ENCODE data around the gene ZBTB37. TPM values are rescaled to one million over a fixed set of nuclear protein-coding genes. Genes with fewer than 3 reads are reported as not detected.

ZBTB37 gene
- total RNA-seq, result 1 to 10 TPM; 7.7 to 7.9 TPM

GRCh38 chr1:173868266-173869020 lies at the start of gene ZBTB37:
ZBTB37 (plus strand) TSS chr1:173868380; CDS start chr1:173870226, 1,846 bp downstream.
- intact Hi-C loops (cut with DNase I, micrococcal nuclease), result loop anchor here (1.0 to 10.0 kb wide), 13 partner anchors 44 to 1336 kb away; partner anchors contain the start of genes CENPL (in 2 of the 2), DARS2 (in 2 of the 2), KIAA0040 (in 2 of the 2) and KLHL20 (in 2 of the 2)
- ATAC-seq, result peak; percentile 61

GRCh38 chr1:173818459-173818858 lies 49.7 kb upstream of the ZBTB37 start:
- Mint-ChIP-seq H3K4me1 (peaks cover 39% of the 10 kb centered on the region), H3K9me3 (ENCODE audit: low read depth) (no peaks in the 10 kb centered on the region), H3K27me3 (no peaks in the 10 kb centered on the region), H3K4me3 (no peak overlapping the region), H3K36me3 (ENCODE audit: low read depth) (peaks cover 43% of the 10 kb centered on the region), H3K27ac (no peak overlapping the region)
- no peak for ATAC-seq
- DNase-seq, result no peak
- ChIA-PET CTCF (interaction anchor here (1.4 kb wide), 1 partner anchor 36 kb away, joined by 3 read pairs; no protein-coding TSS in a partner anchor), POLR2A (interaction anchor here (0.8 kb wide), 1 partner anchor 205 kb away, joined by 3 read pairs; no protein-coding TSS in a partner anchor)
- intact Hi-C loops (cut with DNase I, micrococcal nuclease), result no loop called here

More at GRCh38 chr1:173868266-173869020, at the start of gene ZBTB37:
- no peaks in the 10 kb centered on the region for H3K27me3 Mint-ChIP-seq
- H3K36me3 Mint-ChIP-seq (ENCODE audit: low read depth), result peaks cover 65% of the 10 kb centered on the region
- peaks cover 60% of the 10 kb centered on the region for H3K4me1 Mint-ChIP-seq
- peak within 1 kb of the TSS; percentile 91 for H3K4me3 Mint-ChIP-seq
- DNase-seq, result peak; percentile 98
- ChIA-PET CTCF (interaction anchor here (0.6 to 1.7 kb wide), 9 partner anchors 19 to 1049 kb away, joined by 3 to 5 read pairs (median 3); partner anchors contain the start of gene DARS2), POLR2A (interaction anchor here (0.6 to 1.9 kb wide), 13 partner anchors 10 to 1229 kb away, joined by 3 to 14 read pairs (median 3); partner anchors contain the start of genes CACYBP, CENPL, DARS2 and RC3H1)
- H3K27ac Mint-ChIP-seq, result peak within 1 kb of the TSS; percentile 97
- H3K9me3 Mint-ChIP-seq (ENCODE audit: low read depth), result no peaks in the 10 kb centered on the region

- CTCF ChIA-PET, result interaction anchor here (0.6 to 1.3 kb wide), 3 partner anchors 54 to 344 kb away, joined by 3 to 4 read pairs (median 3); no protein-coding TSS in a partner anchor
- Mint-ChIP-seq H3K9me3 (ENCODE audit: low read depth) (no peaks in the 10 kb centered on the region), H3K36me3 (ENCODE audit: low read depth) (peaks cover 39% of the 10 kb centered on the region), H3K27ac (no peak overlapping the region), H3K4me1 (peaks cover 36% of the 10 kb centered on the region), H3K27me3 (no peaks in the 10 kb centered on the region), H3K4me3 (no peak overlapping the region)
- POLR2A ChIA-PET, result no interaction called here
- ATAC-seq, result no peak
- DNase-seq, result no peak
- intact Hi-C loops (cut with DNase I, micrococcal nuclease), result loop anchor here in 1 of 2 experiments (5.0 kb wide), 2 partner anchors 1074 to 1181 kb away; no protein-coding TSS in a partner anchor
Observed at GRCh38 chr1:173821680-173822079, 46.5 kb upstream of the ZBTB37 start.

GRCh38 chr1:173823781-173824314 lies 44.3 kb upstream of the ZBTB37 start:
- no peak for DNase-seq
- POLR2A ChIA-PET, result interaction anchor here (0.6 to 1.5 kb wide), 10 partner anchors 13 to 394 kb away, joined by 3 to 15 read pairs (median 5); partner anchors contain the start of genes GAS5, KLHL20 and ZBTB37
- Mint-ChIP-seq H3K36me3 (ENCODE audit: low read depth) (peaks cover 37% of the 10 kb centered on the region), H3K27ac (peak overlapping the region; percentile 99), H3K9me3 (ENCODE audit: low read depth) (no peaks in the 10 kb centered on the region), H3K4me3 (peak overlapping the region; percentile 94), H3K4me1 (peaks cover 52% of the 10 kb centered on the region), H3K27me3 (no peaks in the 10 kb centered on the region)
- ATAC-seq, result peak; percentile 40
- CTCF ChIA-PET, result interaction anchor here (0.7 to 2.4 kb wide), 6 partner anchors 10 to 394 kb away, joined by 3 to 10 read pairs (median 4); partner anchors contain the start of genes PRDX6 and ZBTB37
- intact Hi-C loops (cut with DNase I, micrococcal nuclease), result loop anchor here (1.0 to 5.0 kb wide), 13 partner anchors 44 to 1292 kb away; partner anchors contain the start of genes KLHL20 (in 2 of the 2), PRDX6 (in 2 of the 2), ZBTB37 (in 2 of the 2) and RABGAP1L (in 1 of the 2)

- peak within 1 kb of the TSS; percentile 99 for H3K27ac Mint-ChIP-seq
- no peaks in the 10 kb centered on the region for H3K27me3 Mint-ChIP-seq
- DNase-seq (peak; percentile 94), ATAC-seq (peak; percentile 86)
- H3K4me1 Mint-ChIP-seq, result peaks cover 55% of the 10 kb centered on the region
- intact Hi-C loops (cut with DNase I, micrococcal nuclease), result loop anchor here (1.0 to 5.0 kb wide), 13 partner anchors 44 to 1292 kb away; partner anchors contain the start of genes KLHL20 (in 2 of the 2), PRDX6 (in 2 of the 2), ZBTB37 (in 2 of the 2) and RABGAP1L (in 1 of the 2)
- ChIA-PET POLR2A (interaction anchor here (0.6 to 1.5 kb wide), 10 partner anchors 12 to 395 kb away, joined by 3 to 15 read pairs (median 5); partner anchors contain the start of genes GAS5, KLHL20 and ZBTB37), CTCF (interaction anchor here (0.6 to 2.4 kb wide), 8 partner anchors 10 to 1080 kb away, joined by 3 to 17 read pairs (median 4); partner anchors contain the start of genes PRDX6 and ZBTB37)
- H3K36me3 Mint-ChIP-seq (ENCODE audit: low read depth), result peaks cover 39% of the 10 kb centered on the region
- peak within 1 kb of the TSS; percentile 94 for H3K4me3 Mint-ChIP-seq
- H3K9me3 Mint-ChIP-seq (ENCODE audit: low read depth), result no peaks in the 10 kb centered on the region
Observed at GRCh38 chr1:173824315-173825081, 43.7 kb upstream of the ZBTB37 start, which contains the start of the genes CENPL and DARS2. CENPL (minus strand) TSS chr1:173824883; CDS start chr1:173811299, 13,584 bp downstream. DARS2 (plus strand) TSS chr1:173824673; CDS start chr1:173825230, 557 bp downstream.

- Mint-ChIP-seq H3K4me3 (peak overlapping the region; percentile 32), H3K9me3 (ENCODE audit: low read depth) (no peaks in the 10 kb centered on the region), H3K27me3 (no peaks in the 10 kb centered on the region), H3K4me1 (peaks cover 37% of the 10 kb centered on the region), H3K36me3 (ENCODE audit: low read depth) (peaks cover 35% of the 10 kb centered on the region), H3K27ac (peak overlapping the region; percentile 55)
- no peak for ATAC-seq
- intact Hi-C loops (cut with DNase I, micrococcal nuclease), result no loop called here
- POLR2A ChIA-PET, result no interaction called here
- CTCF ChIA-PET, result no interaction called here
- no peak for DNase-seq
Observed at GRCh38 chr1:173827611-173828010, 40.6 kb upstream of the ZBTB37 start.

GRCh38 chr1:173832748-173833147 lies 35.4 kb upstream of the ZBTB37 start:
- DNase-seq (no peak), ATAC-seq (no peak)
- ChIA-PET CTCF (no interaction called here), POLR2A (no interaction called here)
- H3K4me3 Mint-ChIP-seq, result no peak overlapping the region
- no peaks in the 10 kb centered on the region for H3K9me3 Mint-ChIP-seq (ENCODE audit: low read depth)
- intact Hi-C loops (cut with DNase I, micrococcal nuclease), result no loop called here
- H3K36me3 Mint-ChIP-seq (ENCODE audit: low read depth), result peaks cover 25% of the 10 kb centered on the region
- H3K4me1 Mint-ChIP-seq, result peaks cover 8% of the 10 kb centered on the region
- no peak overlapping the region for H3K27ac Mint-ChIP-seq
- H3K27me3 Mint-ChIP-seq, result no peaks in the 10 kb centered on the region

- ChIA-PET CTCF (interaction anchor here (0.8 to 1.6 kb wide), 4 partner anchors 10 to 70 kb away, joined by 3 to 6 read pairs (median 3); no protein-coding TSS in a partner anchor), POLR2A (interaction anchor here (0.6 to 1.3 kb wide), 3 partner anchors 9 to 295 kb away, joined by 3 to 4 read pairs (median 3); no protein-coding TSS in a partner anchor)
- DNase-seq (no peak), ATAC-seq (no peak)
- Mint-ChIP-seq H3K27ac (no peak overlapping the region), H3K9me3 (ENCODE audit: low read depth) (no peaks in the 10 kb centered on the region), H3K36me3 (ENCODE audit: low read depth) (peaks cover 43% of the 10 kb centered on the region), H3K27me3 (no peaks in the 10 kb centered on the region), H3K4me3 (no peak overlapping the region), H3K4me1 (no peaks in the 10 kb centered on the region)
- intact Hi-C loops (cut with DNase I, micrococcal nuclease), result no loop called here
Observed at GRCh38 chr1:173852105-173852504, 16.1 kb upstream of the ZBTB37 start.

- no peaks in the 10 kb centered on the region for H3K4me1 Mint-ChIP-seq
- no peak overlapping the region for H3K4me3 Mint-ChIP-seq
- H3K36me3 Mint-ChIP-seq (ENCODE audit: low read depth), result peaks cover 44% of the 10 kb centered on the region
- no peaks in the 10 kb centered on the region for H3K9me3 Mint-ChIP-seq (ENCODE audit: low read depth)
- no peaks in the 10 kb centered on the region for H3K27me3 Mint-ChIP-seq
- intact Hi-C loops (cut with DNase I, micrococcal nuclease), result no loop called here
- H3K27ac Mint-ChIP-seq, result no peak overlapping the region
- ATAC-seq (no peak), DNase-seq (no peak)
- POLR2A ChIA-PET, result no interaction called here
- CTCF ChIA-PET, result interaction anchor here (1.6 kb wide), 1 partner anchor 18 kb away, joined by 3 read pairs; no protein-coding TSS in a partner anchor
Observed at GRCh38 chr1:173853074-173853473, 15.1 kb upstream of the ZBTB37 start.

GRCh38 chr1:173856014-173856413 lies 12.2 kb upstream of the ZBTB37 start:
- H3K36me3 Mint-ChIP-seq (ENCODE audit: low read depth), result peaks cover 41% of the 10 kb centered on the region
- POLR2A ChIA-PET, result interaction anchor here (2.6 kb wide), 1 partner anchor 10 kb away, joined by 8 read pairs; no protein-coding TSS in a partner anchor
- H3K27ac Mint-ChIP-seq, result no peak overlapping the region

More at GRCh38 chr1:173856014-173856413, 12.2 kb upstream of the ZBTB37 start:
- DNase-seq (no peak), ATAC-seq (no peak)
- Mint-ChIP-seq H3K27me3 (no peaks in the 10 kb centered on the region), H3K9me3 (ENCODE audit: low read depth) (no peaks in the 10 kb centered on the region), H3K4me1 (no peaks in the 10 kb centered on the region), H3K4me3 (no peak overlapping the region)
- CTCF ChIA-PET, result interaction anchor here (0.6 kb wide), 1 partner anchor 164 kb away, joined by 3 read pairs; no protein-coding TSS in a partner anchor
- intact Hi-C loops (cut with DNase I, micrococcal nuclease), result no loop called here

Data from activated CD4-positive, alpha-beta T cell treated with anti-CD3 and anti-CD28 coated beads for 36 hours (primary cell).